Heart right ventricle (tissue), 16 donors: ENCODE results near the gene AUP1. TPM values are rescaled to one million over a fixed set of nuclear protein-coding genes. Genes with fewer than 3 reads are reported as not detected.

Experiments used
- ATAC-seq, 8 donors: fragments of 200-7000 bp; cut with Tn5 transposase; one replicate each; pipeline ENCODE4 v1.9.1; 2020; ENCODE audit warnings: mild to moderate bottlenecking in 8 of 8, moderate library complexity in 8 of 8, moderate number of reproducible peaks in 1 of 8
- DNase-seq, 2 donors: peaks; one replicate each; pipeline ENCODE4 v3.0.0-alpha.2; 2020
- H3K27ac ChIP-seq, 10 donors: fragments of 200-600 bp; sonication (generic) in 2 of 10; one replicate each; pipeline versions ENCODE4 v1.5.0 to v1.8.0; 2020 to 2022; ENCODE audit warnings: mild to moderate bottlenecking in 3 of 10
- H3K27me3 ChIP-seq, 7 donors: fragments of 200-600 bp; one replicate each; pipeline ENCODE4 v1.8.0; 2021 to 2022; ENCODE audit warnings: mild to moderate bottlenecking in 2 of 7
- H3K36me3 ChIP-seq, 9 donors: fragments of 200-600 bp; sonication (generic) in 1 of 9; one replicate each; pipeline versions ENCODE4 v1.5.0 to v1.8.0; 2020 to 2022; ENCODE audit warnings: mild to moderate bottlenecking in 2 of 9
- H3K4me1 ChIP-seq, 9 donors: fragments of 200-600 bp; sonication (generic) in 1 of 9; one replicate each; pipeline versions ENCODE4 v1.5.0 to v1.8.0; 2020 to 2022; ENCODE audit warnings: mild to moderate bottlenecking in 4 of 9
- H3K4me3 ChIP-seq, 10 donors: fragments of 200-600 bp; sonication (generic) in 2 of 10; one replicate each; pipeline versions ENCODE4 v1.5.0 to v1.8.0; 2020 to 2022; ENCODE audit warnings: mild to moderate bottlenecking in 7 of 10, moderate library complexity in 2 of 10
- H3K9me3 ChIP-seq, 11 donors: fragments of 200-600 bp in 10 of 11; sonication (generic) in 2 of 11; one replicate each; pipeline versions ENCODE4 v1.5.0 to v1.8.0; 2013 to 2022; ENCODE audit warnings: mild to moderate bottlenecking in 2 of 11, control low read depth in 1 of 11, moderate library complexity in 1 of 11
- CTCF ChIP-seq, 9 donors: fragments of 200-600 bp; sonication (generic) in 2 of 9; IDR thresholded peaks; one replicate each; pipeline versions ENCODE4 v1.5.0 to v1.8.0; 2021 to 2022; ENCODE audit warnings: antibody characterized with exemption in 9 of 9, mild to moderate bottlenecking in 5 of 9, moderate library complexity in 1 of 9
- WGBS, 2 donors: extraction: QIAGEN DNeasy Blood & Tissue Kit; methylation state at CpG; one replicate each; pipeline ENCODE4 v1.1.7; 2013; ENCODE audit warnings: inconsistent platforms in 1 of 2; 5-methylcytosine and 5-hydroxymethylcytosine counted together
- intact Hi-C, 10 donors: fragments of 100-400 bp; cut with DNase I; formaldehyde crosslinking; loops; one replicate each; pipeline versions ENCODE4 v1.11.1 to v1.14.2; 2022
- polyA plus RNA-seq, 2 donors: library from polyadenylated mRNA; stranded (reverse); fragments of 200-250 nt; gene quantifications; one replicate each; pipeline ENCODE4 v1.2.3, GENCODE V29; 2013
- total RNA-seq, 10 donors: library from RNA; stranded (reverse); fragmentation: NEBNext Ultra II Directional in 3 of 10; extraction: Animal tissue kit (Norgen Biotek cat#: 25700) in 3 of 10; gene quantifications; one replicate each; pipeline versions ENCODE4 v1.2.1 to v1.2.4, GENCODE V29; 2021 to 2023
- donor health status: Arrhythmogenic right ventricular cardiomyopathy.
- donor health status: ischemic (EF 13 %, LVEDD 7.1; RV severe dilation, severe dysfunction).
- donor health status: healthy with polysubstance abuse.
- donor health status: DM: no; HTN: yes; CAD: no.
- donor health status: DM: no; HTN: no; CAD: no.
- donor health status: ischemic (EF 25% LVEDD 6.9; RV normal size, moderate dysfunction).
- donor health status: ischemic (EF 25% LVEDD 5.7; RV mildly dilated, moderate dysfunction).
- donor health status: healthy.
- donor health status: DM: yes; HTN: yes; CAD: no.
- donor health status: Ischemic cardiomyopathy.
- donor health status: ischemic (EF 35%, LVEDD 5.7; RV mildly dilated, moderate dysfunction).
- donor health status: nonischemic (EF 11% LVEDD 7.7; RV severe dilation, severe dysfunction).
- donor health status: DM: yes; HTN: yes; CAD: no.
- donor health status: PGD.
- donor health status: ischemic (EF 29% LVEDD 5.4; RV normal size, mild dysfunction).
- donor health status: nonischemic (EF 23%, LVEDD 6.1; RV moderate dilation, normal function).

Gene AUP1
- total and polyA plus RNA-seq, 12 donors: 31.4 to 163 (median 42.9) TPM

- H3K27ac ChIP-seq: peak overlapping the region in 8 of 10 donors; percentile 81 to 91 (median 90)
- DNase-seq: peak in 1 of 2 donors; percentile 27
These were observed 26.2 kb upstream of the AUP1 start for GRCh38 chr2:74555610-74556103.

GRCh38 chr2:74554820-74555531 is 25.5 kb upstream of the AUP1 start:
- Histone ChIP-seq H3K4me3 (peak overlapping the region; percentile 40 to 83 (median 76)), H3K36me3 (peaks cover 0 to 11% (median 0%) of the 10 kb centered on the region in 9 donors), H3K27ac (peak overlapping the region; percentile 80 to 93 (median 90)), H3K9me3 (no peaks in the 10 kb centered on the region), H3K4me1 (peaks cover 6 to 36% (median 12%) of the 10 kb centered on the region in 9 donors), H3K27me3 (peaks cover 0 to 17% (median 0%) of the 10 kb centered on the region in 7 donors)
- intact Hi-C loops: loop anchor here in 1 of 10 donors (2.0 kb wide), 1 partner anchor 26 kb away; the partner anchor contains the start of genes AUP1 and HTRA2
- 5 to 6% methylated on average over 58 of the region's 58 CpGs for WGBS, 2 donors
- ATAC-seq (peak; percentile 19 to 55 (median 42)), DNase-seq (peak; percentile 39 to 53)
- TF ChIP-seq CTCF (IDR thresholded peaks at IDR 0.05): no peak

More at GRCh38 chr2:74555610-74556103, 26.2 kb upstream of the AUP1 start:
- Histone ChIP-seq H3K4me1 (peaks cover 6 to 33% (median 11%) of the 10 kb centered on the region in 9 donors), H3K36me3 (peaks cover 0 to 11% (median 0%) of the 10 kb centered on the region in 9 donors), H3K9me3 (no peaks in the 10 kb centered on the region), H3K4me3 (peak overlapping the region; percentile 40 to 83 (median 76)), H3K27me3 (peaks cover 0 to 20% (median 0%) of the 10 kb centered on the region in 7 donors)
- ATAC-seq: no peak
- intact Hi-C loops: loop anchor here in 1 of 10 donors (2.0 kb wide), 1 partner anchor 27 kb away; the partner anchor contains the start of genes AUP1 and HTRA2
- no peak for TF ChIP-seq CTCF (IDR thresholded peaks at IDR 0.05)
- 68 to 76% methylated on average over 17 of the region's 17 CpGs for WGBS, 2 donors

GRCh38 chr2:74553892-74554819 is 24.6 kb upstream of the AUP1 start, which contains the start of the genes DOK1 and LOXL3:
Gene DOK1, plus strand, starts transcription at chr2:74554720. Its CDS starts 35 bp downstream, at chr2:74554755.
Gene LOXL3, minus strand, starts transcription at chr2:74553942. Its CDS starts 1,308 bp downstream, at chr2:74552634.
- 1% methylated on average over 70 to 73 of the region's 73 CpGs for WGBS, 2 donors

More at GRCh38 chr2:74553892-74554819, 24.6 kb upstream of the AUP1 start, which contains the start of the genes DOK1 and LOXL3:
- no peak for TF ChIP-seq CTCF (IDR thresholded peaks at IDR 0.05)
- DNase-seq (peak; percentile 89 to 91), ATAC-seq (peak; percentile 85 to 93 (median 90))
- H3K9me3 ChIP-seq: no peaks in the 10 kb centered on the region
- peaks cover 0 to 11% (median 0%) of the 10 kb centered on the region in 7 donors for H3K27me3 ChIP-seq
- H3K27ac ChIP-seq: peak within 1 kb of the TSS; percentile 80 to 93 (median 90)
- peaks cover 11 to 44% (median 21%) of the 10 kb centered on the region in 9 donors for H3K4me1 ChIP-seq
- peaks cover 0 to 11% (median 0%) of the 10 kb centered on the region in 9 donors for H3K36me3 ChIP-seq
- peak within 1 kb of the TSS; percentile 40 to 83 (median 76) for H3K4me3 ChIP-seq
- intact Hi-C loops: loop anchor here in 2 of 10 donors (2.0 kb wide), 2 partner anchors 23 to 25 kb away; partner anchors contain the start of genes AUP1 (in 1 of the 2) and HTRA2 (in 1 of the 2)
